IPS-15b (cell line): ENCODE data around the gene NDUFV1.
"Not testable (repeated sequence)": the region's sequence is repeated elsewhere in the genome, so short reads cannot be mapped to it uniquely, and the experiment has no call there.

Experiments used
- H3K27me3 ChIP-seq: one replicate; pipeline ENCODE4 v1.6.1; 2013; ENCODE audit warnings: low read length; ENCODE audit not compliant: control insufficient read depth, insufficient read depth
- H3K36me3 ChIP-seq: one replicate; pipeline ENCODE4 v1.6.1; 2013; ENCODE audit warnings: low read length; ENCODE audit not compliant: control insufficient read depth, insufficient read depth
- H3K4me1 ChIP-seq: one replicate; pipeline ENCODE4 v1.6.1; 2013; ENCODE audit warnings: mild to moderate bottlenecking, low read length; ENCODE audit not compliant: control insufficient read depth, insufficient read depth
- H3K4me3 ChIP-seq: one replicate; pipeline ENCODE4 v1.5.1; 2013; ENCODE audit warnings: low read depth, low read length
- H3K9ac ChIP-seq: one replicate; pipeline ENCODE4 v1.6.1; 2013; ENCODE audit warnings: low read depth, mild to moderate bottlenecking, low read length
- H3K9me3 ChIP-seq: one replicate; pipeline ENCODE4 v1.6.1; 2013; ENCODE audit warnings: mild to moderate bottlenecking, low read length; ENCODE audit not compliant: control insufficient read depth, insufficient read depth

NDUFV1 gene

GRCh38 chr11:67632175-67632981 is 25.6 kb downstream of the NDUFV1 start:
- Histone ChIP-seq H3K4me3 (no peak overlapping the region), H3K27me3 (no peaks in the 10 kb centered on the region), H3K4me1 (peaks cover 3% of the 10 kb centered on the region), H3K9ac (no peak overlapping the region), H3K36me3 (peaks cover under 1% of the 10 kb centered on the region), H3K9me3 (no peaks in the 10 kb centered on the region)

GRCh38 chr11:67632982-67633755 is 26.4 kb downstream of the NDUFV1 start:
- no peak overlapping the region for H3K9ac ChIP-seq

GRCh38 chr11:67633758-67634365 is 27.1 kb downstream of the NDUFV1 start:
- H3K27me3 ChIP-seq = no peaks in the 10 kb centered on the region
- H3K9me3 ChIP-seq = no peaks in the 10 kb centered on the region
- H3K36me3 ChIP-seq = no peaks in the 10 kb centered on the region
- no peak overlapping the region for H3K4me3 ChIP-seq
- no peak overlapping the region for H3K9ac ChIP-seq
- H3K4me1 ChIP-seq = peaks cover 3% of the 10 kb centered on the region

More at GRCh38 chr11:67632982-67633755, 26.4 kb downstream of the NDUFV1 start:
- H3K4me1 ChIP-seq = peaks cover 3% of the 10 kb centered on the region
- H3K9me3 ChIP-seq = no peaks in the 10 kb centered on the region
- no peaks in the 10 kb centered on the region for H3K36me3 ChIP-seq
- no peak overlapping the region for H3K4me3 ChIP-seq
- H3K27me3 ChIP-seq = no peaks in the 10 kb centered on the region

- no peak overlapping the region for H3K4me3 ChIP-seq
- peaks cover 2% of the 10 kb centered on the region for H3K4me1 ChIP-seq
- no peak overlapping the region for H3K9ac ChIP-seq
- peaks cover 3% of the 10 kb centered on the region for H3K27me3 ChIP-seq
- no peaks in the 10 kb centered on the region for H3K36me3 ChIP-seq
- H3K9me3 ChIP-seq = no peaks in the 10 kb centered on the region
Observed at GRCh38 chr11:67634366-67635230, 27.9 kb downstream of the NDUFV1 start.

GRCh38 chr11:67635231-67635521 is 28.4 kb downstream of the NDUFV1 start:
- H3K27me3 ChIP-seq = peaks cover 8% of the 10 kb centered on the region

GRCh38 chr11:67636962-67637361 is 30.2 kb downstream of the NDUFV1 start:
- Histone ChIP-seq H3K9ac (no peak overlapping the region), H3K9me3 (no peaks in the 10 kb centered on the region), H3K27me3 (peaks cover 16% of the 10 kb centered on the region), H3K36me3 (no peaks in the 10 kb centered on the region), H3K4me1 (no peaks in the 10 kb centered on the region), H3K4me3 (no peak overlapping the region)

More at GRCh38 chr11:67635231-67635521, 28.4 kb downstream of the NDUFV1 start:
- Histone ChIP-seq H3K9me3 (no peaks in the 10 kb centered on the region), H3K4me1 (peaks cover 2% of the 10 kb centered on the region), H3K36me3 (no peaks in the 10 kb centered on the region), H3K4me3 (no peak overlapping the region), H3K9ac (no peak overlapping the region)

- not testable (repeated sequence) for H3K36me3 ChIP-seq, H3K9me3 ChIP-seq, H3K4me3 ChIP-seq, H3K4me1 ChIP-seq, H3K9ac ChIP-seq
- H3K27me3 ChIP-seq = peaks cover 16% of the 10 kb centered on the region
Observed at GRCh38 chr11:67637441-67637840, 30.7 kb downstream of the NDUFV1 start.

- Histone ChIP-seq H3K27me3 (peaks cover 16% of the 10 kb centered on the region), H3K4me3 (no peak overlapping the region), H3K9ac (no peak overlapping the region), H3K4me1 (no peaks in the 10 kb centered on the region), H3K36me3 (no peaks in the 10 kb centered on the region), H3K9me3 (no peaks in the 10 kb centered on the region)
Observed at GRCh38 chr11:67638535-67639437, 32.0 kb downstream of the NDUFV1 start.

- Histone ChIP-seq H3K4me1 (no peaks in the 10 kb centered on the region), H3K4me3 (no peak within 1 kb of the TSS), H3K27me3 (peaks cover 16% of the 10 kb centered on the region), H3K36me3 (no peaks in the 10 kb centered on the region), H3K9ac (no peak within 1 kb of the TSS), H3K9me3 (no peaks in the 10 kb centered on the region)
Observed at GRCh38 chr11:67639438-67639859, 32.7 kb downstream of the NDUFV1 start, which contains the start of gene TBX10. TSS of gene TBX10 (minus strand) at chr11:67639763. CDS start at chr11:67639472, 291 bp downstream.

- no peaks in the 10 kb centered on the region for H3K9me3 ChIP-seq
- no peak overlapping the region for H3K9ac ChIP-seq
- H3K36me3 ChIP-seq = no peaks in the 10 kb centered on the region
- peaks cover 16% of the 10 kb centered on the region for H3K27me3 ChIP-seq
- H3K4me3 ChIP-seq = no peak overlapping the region
- H3K4me1 ChIP-seq = no peaks in the 10 kb centered on the region
Observed at GRCh38 chr11:67640021-67640757, 33.5 kb downstream of the NDUFV1 start.
